Measurements from ENCODE around the gene ARHGEF1.
"Not testable (repeated sequence)": the region's sequence is repeated elsewhere in the genome, so short reads cannot be mapped to it uniquely, and the experiment has no call there.

Gene ARHGEF1

DNA sequence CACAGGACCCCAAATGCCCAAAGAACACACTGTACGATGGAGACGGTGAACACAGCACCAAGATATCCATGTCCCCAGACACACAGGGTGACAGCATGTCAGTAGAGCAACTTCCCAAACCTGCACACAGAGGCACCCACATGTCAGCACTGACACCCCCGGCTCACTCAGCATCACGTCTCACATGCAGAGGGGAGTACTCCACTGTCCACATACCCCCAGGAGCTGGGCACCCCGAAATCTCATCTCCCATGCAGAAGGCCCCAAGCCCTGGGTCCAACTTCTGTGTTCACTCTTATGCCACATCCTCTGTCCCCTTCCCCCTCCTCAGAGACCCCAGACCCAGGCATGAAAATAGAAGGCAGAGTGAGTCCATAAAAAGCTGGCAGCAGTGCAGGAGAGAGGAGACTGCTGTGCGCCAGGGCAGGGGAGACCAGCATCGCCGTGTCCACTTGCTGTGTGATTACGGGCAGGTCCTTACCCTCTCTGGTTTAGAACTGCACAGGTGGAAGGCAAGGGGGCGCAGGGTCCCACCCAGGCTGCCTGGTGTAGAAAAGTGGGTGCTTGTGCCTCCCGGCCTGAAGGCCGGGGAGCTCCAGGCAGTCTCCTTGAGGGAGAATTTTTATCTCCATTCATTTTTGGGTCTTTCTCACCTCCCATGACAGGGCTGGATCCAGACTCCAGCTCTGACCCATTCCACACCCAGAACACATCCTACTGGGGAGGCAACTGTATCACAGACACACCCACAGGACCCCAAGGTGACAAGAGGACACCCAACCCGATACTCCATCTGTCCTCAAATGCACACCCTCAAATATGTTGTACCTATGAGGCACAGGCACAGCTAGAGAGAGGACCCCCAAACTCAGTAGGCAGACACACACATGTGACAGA lies 28.3 kb downstream of the ARHGEF1 start:
- H3K4me3 ChIP-seq (ENCODE audit: low read depth, low read length), result no peak overlapping the region
- TF ChIP-seq, protein P1, sequence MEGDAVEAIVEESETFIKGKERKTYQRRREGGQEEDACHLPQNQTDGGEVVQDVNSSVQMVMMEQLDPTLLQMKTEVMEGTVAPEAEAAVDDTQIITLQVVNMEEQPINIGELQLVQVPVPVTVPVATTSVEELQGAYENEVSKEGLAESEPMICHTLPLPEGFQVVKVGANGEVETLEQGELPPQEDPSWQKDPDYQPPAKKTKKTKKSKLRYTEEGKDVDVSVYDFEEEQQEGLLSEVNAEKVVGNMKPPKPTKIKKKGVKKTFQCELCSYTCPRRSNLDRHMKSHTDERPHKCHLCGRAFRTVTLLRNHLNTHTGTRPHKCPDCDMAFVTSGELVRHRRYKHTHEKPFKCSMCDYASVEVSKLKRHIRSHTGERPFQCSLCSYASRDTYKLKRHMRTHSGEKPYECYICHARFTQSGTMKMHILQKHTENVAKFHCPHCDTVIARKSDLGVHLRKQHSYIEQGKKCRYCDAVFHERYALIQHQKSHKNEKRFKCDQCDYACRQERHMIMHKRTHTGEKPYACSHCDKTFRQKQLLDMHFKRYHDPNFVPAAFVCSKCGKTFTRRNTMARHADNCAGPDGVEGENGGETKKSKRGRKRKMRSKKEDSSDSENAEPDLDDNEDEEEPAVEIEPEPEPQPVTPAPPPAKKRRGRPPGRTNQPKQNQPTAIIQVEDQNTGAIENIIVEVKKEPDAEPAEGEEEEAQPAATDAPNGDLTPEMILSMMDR (IDR thresholded peaks at IDR 0.05; ENCODE audit: low read depth, low read length), result no peak

- no peak overlapping the region for H3K4me3 ChIP-seq (ENCODE audit: low read depth, low read length)
- TF ChIP-seq, protein P1 (IDR thresholded peaks at IDR 0.05; ENCODE audit: low read depth, low read length), result no peak
Measured at GRCh38 chr19:41911889-41912731, 29.1 kb downstream of the ARHGEF1 start.

- H3K4me3 ChIP-seq (ENCODE audit: low read depth, low read length), result no peak overlapping the region
- TF ChIP-seq, protein P1 (IDR thresholded peaks at IDR 0.05; ENCODE audit: low read depth, low read length), result no peak
Measured at GRCh38 chr19:41912899-41913537, 30.0 kb downstream of the ARHGEF1 start.

GRCh38 chr19:41913538-41914423 lies 30.8 kb downstream of the ARHGEF1 start:
- TF ChIP-seq, protein P1 (IDR thresholded peaks at IDR 0.05; ENCODE audit: low read depth, low read length), result no peak
- no peak overlapping the region for H3K4me3 ChIP-seq (ENCODE audit: low read depth, low read length)

GRCh38 chr19:41914424-41914834 lies 31.4 kb downstream of the ARHGEF1 start:
- H3K4me3 ChIP-seq (ENCODE audit: low read depth, low read length), result not testable (repeated sequence)

GRCh38 chr19:41915021-41915775 lies 32.2 kb downstream of the ARHGEF1 start:
- H3K4me3 ChIP-seq (ENCODE audit: low read depth, low read length), result no peak overlapping the region
- TF ChIP-seq, protein P1 (IDR thresholded peaks at IDR 0.05; ENCODE audit: low read depth, low read length), result no peak

All from WI38 (cell line).